ENCODE results near the gene JARID2. TPM values are rescaled to one million over a fixed set of nuclear protein-coding genes. Genes with fewer than 3 reads are reported as not detected.

JARID2 gene
- polyA plus RNA-seq, 1 donor (not counting 4 experiments of a cell fraction or from before 2014, with no cell fraction given): 11.0 TPM

GRCh38 chr6:15320693-15321092, 74.8 kb downstream of the JARID2 start:
- H3K9me1 ChIP-seq (ENCODE audit: control insufficient read depth, extremely low read depth, insufficient read depth, low read length): peaks cover 2% of the 10 kb centered on the region
- TF ChIP-seq EZH2 (IDR thresholded peaks at IDR 0.05; ENCODE audit: low read length): no peak
- TF ChIP-seq, protein P1, sequence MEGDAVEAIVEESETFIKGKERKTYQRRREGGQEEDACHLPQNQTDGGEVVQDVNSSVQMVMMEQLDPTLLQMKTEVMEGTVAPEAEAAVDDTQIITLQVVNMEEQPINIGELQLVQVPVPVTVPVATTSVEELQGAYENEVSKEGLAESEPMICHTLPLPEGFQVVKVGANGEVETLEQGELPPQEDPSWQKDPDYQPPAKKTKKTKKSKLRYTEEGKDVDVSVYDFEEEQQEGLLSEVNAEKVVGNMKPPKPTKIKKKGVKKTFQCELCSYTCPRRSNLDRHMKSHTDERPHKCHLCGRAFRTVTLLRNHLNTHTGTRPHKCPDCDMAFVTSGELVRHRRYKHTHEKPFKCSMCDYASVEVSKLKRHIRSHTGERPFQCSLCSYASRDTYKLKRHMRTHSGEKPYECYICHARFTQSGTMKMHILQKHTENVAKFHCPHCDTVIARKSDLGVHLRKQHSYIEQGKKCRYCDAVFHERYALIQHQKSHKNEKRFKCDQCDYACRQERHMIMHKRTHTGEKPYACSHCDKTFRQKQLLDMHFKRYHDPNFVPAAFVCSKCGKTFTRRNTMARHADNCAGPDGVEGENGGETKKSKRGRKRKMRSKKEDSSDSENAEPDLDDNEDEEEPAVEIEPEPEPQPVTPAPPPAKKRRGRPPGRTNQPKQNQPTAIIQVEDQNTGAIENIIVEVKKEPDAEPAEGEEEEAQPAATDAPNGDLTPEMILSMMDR (optimal IDR thresholded peaks at IDR 0.05 in 1 of 3, IDR thresholded peaks at IDR 0.05 in 1 of 3, conservative IDR thresholded peaks at IDR 0.05 in 1 of 3; ENCODE audit: extremely low read depth in 1 of 3, insufficient read depth in 2 of 3, low read length in 3 of 3): no peak
- H3K9me3 ChIP-seq (ENCODE audit: control insufficient read depth, low read depth, low read length): no peaks in the 10 kb centered on the region
- H3K79me2 ChIP-seq (ENCODE audit: control insufficient read depth, insufficient read depth, low read length): peaks cover 89% of the 10 kb centered on the region
- H3K4me2 ChIP-seq (ENCODE audit: control insufficient read depth, extremely low read depth, insufficient read depth, low read depth, low read length): no peak overlapping the region
- DNase-seq (ENCODE audit: low read depth, low spot score) (no peak), FAIRE-seq (no peak)
- peaks cover 12% of the 10 kb centered on the region for H4K20me1 ChIP-seq (ENCODE audit: control insufficient read depth, extremely low read depth, insufficient read depth, low read length)
- dilution Hi-C loops (cut with MboI; ENCODE audit: extremely low pct_ligation_motif_present, low sequenced_read_pairs): no loop called here
- H3K9ac ChIP-seq (ENCODE audit: control insufficient read depth, extremely low read depth, insufficient read depth, low read length): no peak overlapping the region
- H3K4me3 ChIP-seq (ENCODE audit: control insufficient read depth in 2 of 3, extremely low read depth in 1 of 3, insufficient read depth in 2 of 3, low read depth in 1 of 3, low read length in 3 of 3): no peak overlapping the region
- no peak overlapping the region for H3K27ac ChIP-seq (ENCODE audit: control insufficient read depth, insufficient read depth, low read length)
- H3K4me1 ChIP-seq (ENCODE audit: control insufficient read depth, extremely low read depth, insufficient read depth, low read length): peaks cover 21% of the 10 kb centered on the region
- H3K36me3 ChIP-seq (ENCODE audit: control insufficient read depth in 2 of 2, extremely low read depth in 1 of 2, insufficient read depth in 2 of 2, low read length in 2 of 2): peaks cover 0 to 3% of the 10 kb centered on the region in 2 experiments
- no peak overlapping the region for H2AFZ ChIP-seq (ENCODE audit: control insufficient read depth, low read length)
- no peaks in the 10 kb centered on the region for H3K27me3 ChIP-seq (ENCODE audit: control insufficient read depth, extremely low read depth, insufficient read depth, low read length)

DNA sequence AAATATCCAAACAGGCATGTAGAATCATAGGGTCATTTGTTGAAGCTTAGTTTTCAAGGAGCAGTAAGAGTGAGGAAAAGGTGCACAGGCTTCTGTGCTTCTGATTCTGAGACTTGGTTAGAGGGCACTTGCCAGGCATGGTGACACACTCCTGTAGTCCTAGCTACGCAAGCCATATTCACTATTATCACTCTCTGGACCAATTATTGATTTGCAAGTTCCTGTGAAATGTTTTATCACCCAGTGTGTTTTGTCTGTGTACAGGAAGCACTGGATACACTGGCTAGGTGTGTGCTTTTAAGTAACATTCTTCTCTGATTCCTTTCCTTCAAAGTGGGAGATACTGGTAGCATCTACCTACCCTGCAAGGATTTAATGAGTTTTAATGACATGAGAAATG, 76.3 kb downstream of the JARID2 start:
- H2AFZ ChIP-seq (ENCODE audit: control insufficient read depth, low read length): no peak overlapping the region
- TF ChIP-seq, protein P1 (optimal IDR thresholded peaks at IDR 0.05 in 1 of 3, IDR thresholded peaks at IDR 0.05 in 1 of 3, conservative IDR thresholded peaks at IDR 0.05 in 1 of 3; ENCODE audit: extremely low read depth in 1 of 3, insufficient read depth in 2 of 3, low read length in 3 of 3): no peak
- TF ChIP-seq EZH2 (IDR thresholded peaks at IDR 0.05; ENCODE audit: low read length): no peak
- dilution Hi-C loops (cut with MboI; ENCODE audit: extremely low pct_ligation_motif_present, low sequenced_read_pairs): no loop called here
- H3K27me3 ChIP-seq (ENCODE audit: control insufficient read depth, extremely low read depth, insufficient read depth, low read length): no peaks in the 10 kb centered on the region
- FAIRE-seq (no peak), DNase-seq (ENCODE audit: low read depth, low spot score) (no peak)
- no peak overlapping the region for H3K4me3 ChIP-seq (ENCODE audit: control insufficient read depth in 2 of 3, extremely low read depth in 1 of 3, insufficient read depth in 2 of 3, low read depth in 1 of 3, low read length in 3 of 3)
- H3K9me1 ChIP-seq (ENCODE audit: control insufficient read depth, extremely low read depth, insufficient read depth, low read length): peaks cover 2% of the 10 kb centered on the region
- H3K27ac ChIP-seq (ENCODE audit: control insufficient read depth, insufficient read depth, low read length): peak overlapping the region; percentile 82
- H3K79me2 ChIP-seq (ENCODE audit: control insufficient read depth, insufficient read depth, low read length): peaks cover 89% of the 10 kb centered on the region
- peaks cover 9% of the 10 kb centered on the region for H4K20me1 ChIP-seq (ENCODE audit: control insufficient read depth, extremely low read depth, insufficient read depth, low read length)
- H3K9ac ChIP-seq (ENCODE audit: control insufficient read depth, extremely low read depth, insufficient read depth, low read length): peak overlapping the region; percentile 58
- no peaks in the 10 kb centered on the region for H3K9me3 ChIP-seq (ENCODE audit: control insufficient read depth, low read depth, low read length)
- H3K4me1 ChIP-seq (ENCODE audit: control insufficient read depth, extremely low read depth, insufficient read depth, low read length): peaks cover 30% of the 10 kb centered on the region
- H3K36me3 ChIP-seq (ENCODE audit: control insufficient read depth in 2 of 2, extremely low read depth in 1 of 2, insufficient read depth in 2 of 2, low read length in 2 of 2): peaks cover 0 to 3% of the 10 kb centered on the region in 2 experiments
- peak overlapping the region; percentile 78 for H3K4me2 ChIP-seq (ENCODE audit: control insufficient read depth, extremely low read depth, insufficient read depth, low read depth, low read length)

All from keratinocyte (primary cell).